H1 (cell line): ENCODE data around the gene MRPL3. TPM values are rescaled to one million over a fixed set of nuclear protein-coding genes. Genes with fewer than 3 reads are reported as not detected.

Source experiments
- polyA plus RNA-seq, 7 experiments: library from polyadenylated mRNA; depleted of rRNA in 3 of 7; stranded (reverse) in 5 of 7; unstranded in 2 of 7; fragments of >200 nt in 5 of 7; fragments of 200-250 nt in 2 of 7; gene quantifications; 1 replicate in 5 of 7; 2 replicates in 1 of 7; 4 replicates in 1 of 7; pipeline versions ENCODE4 v1.2.1 to v1.2.3, GENCODE V29; 2011 to 2013; ENCODE audit warnings: missing spikeins in 2 of 7, mixed read lengths in 2 of 7
- total RNA-seq: library from RNA; stranded (reverse); fragmentation: NEBNext Ultra II Directional; extraction: Animal tissue kit (Norgen Biotek cat#: 25700); gene quantifications from 2 replicates; pipeline ENCODE4 v1.2.1, GENCODE V29; 2021
- TF ChIP-seq, protein P1 (sequence below): fragments of 300-600 bp; sonication (generic); IDR thresholded peaks from 2 replicates; pipeline ENCODE4 v1.7.1; 2012; ENCODE audit warnings: low read length, moderate library complexity, mild to moderate bottlenecking, inconsistent platforms; ENCODE audit not compliant: insufficient replicate concordance

MRPL3 gene
- total and polyA plus RNA-seq, 2 of the 8 experiments (the other 6 are each of a cell fraction or from before 2014, with no cell fraction given), result 164 to 175 TPM

DNA sequence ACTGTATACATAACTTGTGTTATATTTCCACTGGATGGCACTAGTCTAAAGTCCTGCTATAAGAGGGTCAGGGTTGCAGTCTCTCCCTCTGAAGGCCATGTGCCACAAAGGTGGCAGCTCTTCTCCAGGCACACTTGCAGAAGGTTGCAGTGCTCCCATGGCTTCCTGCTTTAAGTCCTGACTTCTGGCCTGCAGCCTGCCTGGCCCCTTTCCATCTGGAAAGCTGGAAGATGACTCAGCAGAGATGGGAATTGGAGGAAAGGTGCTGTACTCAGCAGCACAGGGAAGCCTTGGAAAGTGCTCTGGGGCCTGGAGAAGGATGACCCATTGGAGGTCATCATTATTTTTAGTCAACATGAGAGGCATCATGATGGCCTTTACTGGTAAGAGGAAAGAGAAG lies 40.9 kb upstream of the MRPL3 start (continued):
- TF ChIP-seq, protein P1, sequence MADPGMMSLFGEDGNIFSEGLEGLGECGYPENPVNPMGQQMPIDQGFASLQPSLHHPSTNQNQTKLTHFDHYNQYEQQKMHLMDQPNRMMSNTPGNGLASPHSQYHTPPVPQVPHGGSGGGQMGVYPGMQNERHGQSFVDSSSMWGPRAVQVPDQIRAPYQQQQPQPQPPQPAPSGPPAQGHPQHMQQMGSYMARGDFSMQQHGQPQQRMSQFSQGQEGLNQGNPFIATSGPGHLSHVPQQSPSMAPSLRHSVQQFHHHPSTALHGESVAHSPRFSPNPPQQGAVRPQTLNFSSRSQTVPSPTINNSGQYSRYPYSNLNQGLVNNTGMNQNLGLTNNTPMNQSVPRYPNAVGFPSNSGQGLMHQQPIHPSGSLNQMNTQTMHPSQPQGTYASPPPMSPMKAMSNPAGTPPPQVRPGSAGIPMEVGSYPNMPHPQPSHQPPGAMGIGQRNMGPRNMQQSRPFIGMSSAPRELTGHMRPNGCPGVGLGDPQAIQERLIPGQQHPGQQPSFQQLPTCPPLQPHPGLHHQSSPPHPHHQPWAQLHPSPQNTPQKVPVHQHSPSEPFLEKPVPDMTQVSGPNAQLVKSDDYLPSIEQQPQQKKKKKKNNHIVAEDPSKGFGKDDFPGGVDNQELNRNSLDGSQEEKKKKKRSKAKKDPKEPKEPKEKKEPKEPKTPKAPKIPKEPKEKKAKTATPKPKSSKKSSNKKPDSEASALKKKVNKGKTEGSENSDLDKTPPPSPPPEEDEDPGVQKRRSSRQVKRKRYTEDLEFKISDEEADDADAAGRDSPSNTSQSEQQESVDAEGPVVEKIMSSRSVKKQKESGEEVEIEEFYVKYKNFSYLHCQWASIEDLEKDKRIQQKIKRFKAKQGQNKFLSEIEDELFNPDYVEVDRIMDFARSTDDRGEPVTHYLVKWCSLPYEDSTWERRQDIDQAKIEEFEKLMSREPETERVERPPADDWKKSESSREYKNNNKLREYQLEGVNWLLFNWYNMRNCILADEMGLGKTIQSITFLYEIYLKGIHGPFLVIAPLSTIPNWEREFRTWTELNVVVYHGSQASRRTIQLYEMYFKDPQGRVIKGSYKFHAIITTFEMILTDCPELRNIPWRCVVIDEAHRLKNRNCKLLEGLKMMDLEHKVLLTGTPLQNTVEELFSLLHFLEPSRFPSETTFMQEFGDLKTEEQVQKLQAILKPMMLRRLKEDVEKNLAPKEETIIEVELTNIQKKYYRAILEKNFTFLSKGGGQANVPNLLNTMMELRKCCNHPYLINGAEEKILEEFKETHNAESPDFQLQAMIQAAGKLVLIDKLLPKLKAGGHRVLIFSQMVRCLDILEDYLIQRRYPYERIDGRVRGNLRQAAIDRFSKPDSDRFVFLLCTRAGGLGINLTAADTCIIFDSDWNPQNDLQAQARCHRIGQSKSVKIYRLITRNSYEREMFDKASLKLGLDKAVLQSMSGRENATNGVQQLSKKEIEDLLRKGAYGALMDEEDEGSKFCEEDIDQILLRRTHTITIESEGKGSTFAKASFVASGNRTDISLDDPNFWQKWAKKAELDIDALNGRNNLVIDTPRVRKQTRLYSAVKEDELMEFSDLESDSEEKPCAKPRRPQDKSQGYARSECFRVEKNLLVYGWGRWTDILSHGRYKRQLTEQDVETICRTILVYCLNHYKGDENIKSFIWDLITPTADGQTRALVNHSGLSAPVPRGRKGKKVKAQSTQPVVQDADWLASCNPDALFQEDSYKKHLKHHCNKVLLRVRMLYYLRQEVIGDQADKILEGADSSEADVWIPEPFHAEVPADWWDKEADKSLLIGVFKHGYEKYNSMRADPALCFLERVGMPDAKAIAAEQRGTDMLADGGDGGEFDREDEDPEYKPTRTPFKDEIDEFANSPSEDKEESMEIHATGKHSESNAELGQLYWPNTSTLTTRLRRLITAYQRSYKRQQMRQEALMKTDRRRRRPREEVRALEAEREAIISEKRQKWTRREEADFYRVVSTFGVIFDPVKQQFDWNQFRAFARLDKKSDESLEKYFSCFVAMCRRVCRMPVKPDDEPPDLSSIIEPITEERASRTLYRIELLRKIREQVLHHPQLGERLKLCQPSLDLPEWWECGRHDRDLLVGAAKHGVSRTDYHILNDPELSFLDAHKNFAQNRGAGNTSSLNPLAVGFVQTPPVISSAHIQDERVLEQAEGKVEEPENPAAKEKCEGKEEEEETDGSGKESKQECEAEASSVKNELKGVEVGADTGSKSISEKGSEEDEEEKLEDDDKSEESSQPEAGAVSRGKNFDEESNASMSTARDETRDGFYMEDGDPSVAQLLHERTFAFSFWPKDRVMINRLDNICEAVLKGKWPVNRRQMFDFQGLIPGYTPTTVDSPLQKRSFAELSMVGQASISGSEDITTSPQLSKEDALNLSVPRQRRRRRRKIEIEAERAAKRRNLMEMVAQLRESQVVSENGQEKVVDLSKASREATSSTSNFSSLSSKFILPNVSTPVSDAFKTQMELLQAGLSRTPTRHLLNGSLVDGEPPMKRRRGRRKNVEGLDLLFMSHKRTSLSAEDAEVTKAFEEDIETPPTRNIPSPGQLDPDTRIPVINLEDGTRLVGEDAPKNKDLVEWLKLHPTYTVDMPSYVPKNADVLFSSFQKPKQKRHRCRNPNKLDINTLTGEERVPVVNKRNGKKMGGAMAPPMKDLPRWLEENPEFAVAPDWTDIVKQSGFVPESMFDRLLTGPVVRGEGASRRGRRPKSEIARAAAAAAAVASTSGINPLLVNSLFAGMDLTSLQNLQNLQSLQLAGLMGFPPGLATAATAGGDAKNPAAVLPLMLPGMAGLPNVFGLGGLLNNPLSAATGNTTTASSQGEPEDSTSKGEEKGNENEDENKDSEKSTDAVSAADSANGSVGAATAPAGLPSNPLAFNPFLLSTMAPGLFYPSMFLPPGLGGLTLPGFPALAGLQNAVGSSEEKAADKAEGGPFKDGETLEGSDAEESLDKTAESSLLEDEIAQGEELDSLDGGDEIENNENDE, result no peak
